Forelimb muscle (tissue), 1 donor: ENCODE data around the gene PRG2. TPM values are rescaled to one million over a fixed set of nuclear protein-coding genes. Genes with fewer than 3 reads are reported as not detected.

Experiments used
- DNase-seq: peaks from one replicate; pipeline ENCODE4 v3.0.0-alpha.2; 2013; ENCODE audit warnings: low read depth
- polyA plus RNA-seq: library from polyadenylated mRNA; unstranded; fragments of 120-200 nt; gene quantifications from one replicate; pipeline ENCODE4 v1.2.1, GENCODE V29; 2013; ENCODE audit not compliant: insufficient read length

The PRG2 gene
- 1.6 TPM for polyA plus RNA-seq

DNA sequence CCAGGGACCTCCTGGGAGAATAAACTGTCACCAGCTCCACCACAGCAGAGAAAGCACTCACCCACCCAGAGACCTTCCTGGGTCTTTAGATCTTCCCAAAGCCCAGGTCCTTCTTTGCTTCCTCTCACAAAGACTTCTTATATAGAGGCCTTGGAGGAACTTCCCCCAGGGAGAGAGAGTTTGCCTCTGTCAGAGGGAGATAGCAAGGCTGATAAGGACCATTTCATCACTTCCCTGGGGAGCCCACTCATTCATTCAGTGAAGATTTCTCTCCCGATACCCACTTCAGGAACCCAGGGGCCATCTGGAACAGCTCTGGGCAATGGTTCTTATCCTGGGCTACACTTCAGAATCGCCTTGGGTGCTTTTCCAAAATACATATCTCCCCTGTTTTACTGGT lies at the start of gene PRG2:
Gene PRG2, minus strand, starts transcription at position 116 of the 400 bp plus-strand sequence. CDS start 706 bp downstream, outside the sequence.
- DNase-seq: no peak

GRCh38 chr11:57439786-57440185 lies 49.3 kb upstream of the PRG2 start:
- DNase-seq: no peak

- DNase-seq: no peak
Measured at GRCh38 chr11:57438345-57439285, 48.2 kb upstream of the PRG2 start.

GRCh38 chr11:57436031-57436430 lies 45.6 kb upstream of the PRG2 start:
- no peak for DNase-seq

GRCh38 chr11:57434640-57435546 lies 44.4 kb upstream of the PRG2 start:
- no peak for DNase-seq

DNA sequence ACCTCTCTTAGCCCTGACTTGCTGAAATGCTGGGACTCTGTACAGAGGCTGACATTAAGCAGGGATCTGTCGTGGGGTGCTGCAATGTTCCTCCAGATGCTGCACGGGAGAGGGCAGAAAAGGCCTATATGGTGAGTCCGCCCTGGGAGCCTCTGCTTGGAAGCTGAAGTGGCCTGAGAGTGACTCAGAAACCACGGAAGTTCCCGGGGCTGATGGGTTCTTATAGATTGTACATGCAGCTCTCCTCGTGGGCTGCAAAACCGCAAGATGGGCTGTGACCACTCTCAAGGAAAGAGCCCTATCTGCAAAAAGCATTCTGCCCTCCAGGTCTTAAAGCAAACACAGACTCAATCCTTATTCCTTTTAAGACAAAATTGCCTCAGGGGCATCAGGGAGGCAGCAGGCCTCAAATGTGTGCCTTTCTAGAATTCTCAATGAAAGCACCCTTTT lies 42.3 kb upstream of the PRG2 start:
- no peak for DNase-seq

GRCh38 chr11:57432149-57432561 lies 41.7 kb upstream of the PRG2 start:
- no peak for DNase-seq

- DNase-seq: no peak
Measured at GRCh38 chr11:57430952-57431351, 40.5 kb upstream of the PRG2 start.

DNA sequence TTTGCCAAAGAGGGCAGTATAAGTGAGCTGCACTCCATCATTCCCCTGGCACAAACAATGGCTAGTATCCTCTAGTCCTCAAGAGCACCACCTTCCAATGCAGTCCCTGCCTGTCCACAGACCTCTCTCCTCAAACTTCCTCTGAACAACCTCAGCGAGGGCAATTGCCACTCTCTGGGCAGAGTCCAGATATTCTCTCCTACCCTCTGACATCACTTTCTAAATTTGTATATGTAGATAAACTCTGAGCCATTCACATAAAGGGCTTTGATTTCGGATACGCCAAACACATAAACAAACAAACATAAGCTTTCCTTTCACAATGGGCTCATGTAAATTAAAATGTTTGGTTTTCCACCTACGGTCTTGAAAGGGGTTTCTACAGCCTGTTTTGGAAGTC lies 39.5 kb upstream of the PRG2 start:
- no peak for DNase-seq

DNA sequence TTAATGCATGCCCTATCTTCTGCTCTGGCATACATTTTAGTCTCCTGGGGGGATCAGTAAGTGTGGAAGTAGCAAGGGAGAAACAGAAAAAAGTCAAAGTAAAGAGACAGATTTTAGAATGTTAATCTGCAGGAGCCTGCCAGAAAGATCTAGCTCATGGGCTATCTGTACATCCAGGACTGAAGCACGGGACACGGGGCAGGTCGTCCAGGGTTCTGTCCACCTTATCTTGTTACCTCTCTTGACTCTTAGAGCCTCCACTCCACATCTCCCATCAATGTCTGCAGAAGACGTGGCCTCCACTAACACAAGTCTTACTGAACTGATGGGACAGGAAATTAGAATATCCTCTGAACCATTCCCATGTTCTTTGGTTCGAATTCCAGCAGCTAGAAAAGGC lies 38.2 kb upstream of the PRG2 start:
- DNase-seq: no peak

- peak; percentile 91 for DNase-seq
Measured at GRCh38 chr11:57427727-57428082, 37.3 kb upstream of the PRG2 start.

- DNase-seq: peak; percentile 67
Measured at GRCh38 chr11:57426929-57427726, 36.7 kb upstream of the PRG2 start, which contains the start of gene SLC43A3. Gene SLC43A3 (minus strand): TSS chr11:57427121. CDS start chr11:57426172, 949 bp downstream.

DNA sequence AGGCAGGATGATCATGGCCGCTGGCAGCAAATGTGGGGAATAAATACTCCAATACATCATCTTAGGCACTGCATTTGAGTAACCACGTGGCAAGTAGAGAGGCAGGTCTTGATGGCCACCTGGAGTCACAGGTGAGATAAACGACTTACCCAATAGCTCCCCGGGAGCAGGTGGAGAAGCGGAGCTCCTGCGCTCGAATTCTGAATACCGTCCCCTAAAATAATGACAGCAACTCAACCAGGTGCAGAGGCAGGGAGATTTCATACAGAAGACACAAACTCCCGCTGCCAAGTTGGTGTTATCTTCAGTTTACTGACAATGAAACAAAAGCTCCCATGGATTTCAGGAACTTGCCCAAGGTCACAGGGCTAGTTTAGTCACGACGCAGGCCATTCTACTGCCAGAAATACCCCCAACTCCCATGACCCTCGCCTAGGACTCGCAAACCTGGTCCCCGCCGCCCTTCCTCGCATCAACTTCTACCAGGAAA lies 36.0 kb upstream of the PRG2 start:
- DNase-seq: no peak

DNA sequence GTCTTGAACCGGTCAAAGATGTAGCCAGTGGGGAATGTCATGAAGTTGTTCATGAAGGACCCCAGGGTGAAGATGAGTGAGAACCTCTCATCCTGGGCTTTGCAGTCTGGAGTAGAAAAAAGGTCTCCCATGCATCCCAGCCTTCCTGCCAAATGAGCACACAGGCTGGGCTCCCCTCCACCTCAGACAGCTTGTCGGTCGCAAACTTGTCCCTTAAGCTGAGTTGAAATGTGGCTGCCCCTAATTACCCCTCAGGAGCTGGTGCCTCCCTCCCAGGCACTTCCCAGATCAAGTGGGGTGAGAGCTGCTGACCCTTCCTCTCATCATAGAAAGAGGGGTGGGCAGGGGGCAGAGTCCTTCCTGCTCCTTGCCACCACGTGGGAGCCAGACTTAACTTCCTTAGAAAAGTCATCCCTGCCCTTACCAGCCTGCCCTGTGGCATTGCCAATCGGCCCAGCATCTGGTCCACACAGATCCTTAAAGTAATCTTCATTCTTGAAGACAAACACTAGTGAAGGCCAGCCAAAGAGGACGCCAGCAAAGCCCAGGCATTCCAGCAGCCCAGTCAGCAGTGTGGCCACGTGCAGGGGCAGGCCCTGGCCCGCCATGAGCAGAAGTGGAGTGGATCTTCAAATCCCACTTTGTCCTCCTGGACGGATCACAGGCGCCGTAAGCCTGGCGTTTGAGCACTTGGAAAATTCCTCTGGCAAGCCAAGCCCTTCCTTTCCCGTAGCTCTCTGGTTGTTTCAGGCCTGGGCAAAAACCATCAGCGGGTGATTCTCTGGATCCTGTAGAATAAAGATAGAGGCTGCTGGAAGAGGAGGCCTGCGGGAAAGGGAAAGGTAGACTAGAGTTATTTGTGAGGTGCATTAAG lies 35.4 kb upstream of the PRG2 start:
- DNase-seq: no peak

DNA sequence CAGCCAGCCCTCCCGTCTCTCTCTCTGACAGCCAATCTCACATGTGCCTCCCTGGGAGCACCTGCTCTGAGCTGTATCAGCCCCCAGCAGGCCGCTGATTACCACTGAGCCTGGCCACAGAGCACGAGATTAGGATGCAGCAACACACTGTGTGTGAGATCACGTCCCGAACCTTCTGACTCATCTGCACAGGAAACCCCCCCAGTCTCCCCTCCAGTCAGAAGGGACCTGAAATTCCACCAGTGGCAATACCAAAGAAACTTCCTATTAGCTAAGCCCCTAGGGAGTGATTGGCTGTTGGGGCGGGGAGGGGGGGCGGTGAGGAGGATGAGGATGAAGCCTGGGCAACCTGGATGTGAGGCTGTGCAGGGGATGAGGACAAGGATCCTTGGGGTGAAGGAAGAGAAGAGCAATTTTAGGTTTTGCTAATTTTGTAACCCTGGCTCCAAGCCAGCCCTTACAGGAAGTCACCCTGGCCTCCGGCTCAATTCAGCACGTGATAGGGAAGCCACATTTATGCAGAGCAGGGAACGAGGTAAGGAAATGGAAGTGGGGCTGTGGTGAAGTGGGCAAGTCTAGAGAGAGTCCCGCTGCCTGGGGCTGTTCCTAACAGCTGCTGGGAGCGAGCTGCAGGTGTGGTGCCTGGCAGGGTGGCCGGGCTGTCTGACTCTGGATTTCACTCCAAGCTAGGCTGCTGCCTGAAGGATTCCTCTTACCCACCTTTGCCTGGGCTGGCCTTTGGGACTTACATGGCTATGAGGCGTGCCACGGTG lies 34.5 kb upstream of the PRG2 start:
- no peak for DNase-seq

- DNase-seq: no peak
Measured at GRCh38 chr11:57424137-57424791, 33.8 kb upstream of the PRG2 start.

GRCh38 chr11:57422669-57423068 lies 32.2 kb upstream of the PRG2 start:
- DNase-seq: no peak

DNA sequence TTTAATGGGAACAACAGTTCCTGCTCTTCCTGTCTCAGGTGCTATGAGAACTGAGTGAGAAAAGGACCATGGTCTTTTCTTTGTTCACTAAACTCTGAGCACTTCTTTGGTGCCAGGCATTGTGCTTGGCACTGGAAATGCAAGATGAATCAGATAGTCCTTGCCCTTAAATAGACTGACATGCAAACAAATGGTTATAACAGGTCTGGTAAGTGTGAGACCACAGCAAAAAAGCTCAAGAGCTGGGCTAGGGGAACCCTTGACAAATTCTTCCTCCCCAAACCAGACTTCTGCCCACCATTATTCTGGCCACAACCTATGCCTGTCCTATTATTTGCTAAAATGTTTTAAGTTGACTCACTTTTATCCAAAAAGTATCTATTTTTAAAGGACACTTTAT lies 31.4 kb upstream of the PRG2 start:
- DNase-seq: no peak

GRCh38 chr11:57421066-57421465 lies 30.6 kb upstream of the PRG2 start:
- no peak for DNase-seq
